Pancreas (tissue), 10 donors: ENCODE measurements around the gene HLA-G. TPM values are rescaled to one million over a fixed set of nuclear protein-coding genes. Genes with fewer than 3 reads are reported as not detected.
"Not testable (repeated sequence)": the region's sequence is repeated elsewhere in the genome, so short reads cannot be mapped to it uniquely, and the experiment has no call there.

ENCODE experiments used
- ATAC-seq, 4 donors: fragments of 200-7000 bp; cut with Tn5 transposase; one replicate each; pipeline versions ENCODE4 v1.8.0 to v1.9.1; 2020; ENCODE audit warnings: mild to moderate bottlenecking in 4 of 4, moderate library complexity in 4 of 4
- DNase-seq, 6 donors: peaks; one replicate each; pipeline ENCODE4 v3.0.0-alpha.2; 2020
- FAIRE-seq: peaks from 2 replicates; lab custom pipeline; 2012; peaks lifted over from hg19 to GRCh38; lab: Jason Lieb, UNC
- H3K27ac ChIP-seq, 4 donors: fragments of 200-600 bp; sonication (generic); 1 replicate in 3 of 4; 2 replicates in 1 of 4; pipeline versions ENCODE4 v1.5.0 to v1.8.0; 2020
- H3K27me3 ChIP-seq, 4 donors: fragments of 200-600 bp; one replicate each; pipeline ENCODE4 v1.8.0; 2021
- H3K36me3 ChIP-seq, 3 donors: fragments of 200-600 bp; sonication (generic) in 1 of 3; one replicate each; pipeline versions ENCODE4 v1.5.0 to v1.8.0; 2020 to 2021
- H3K4me1 ChIP-seq, 3 donors: fragments of 200-600 bp; one replicate each; pipeline ENCODE4 v1.8.0; 2021
- H3K4me3 ChIP-seq, 4 donors: fragments of 200-600 bp; sonication (generic) in 2 of 4; one replicate each; pipeline versions ENCODE4 v1.5.0 to v1.8.0; 2020 to 2021
- H3K9me3 ChIP-seq, 4 donors: fragments of 200-600 bp; one replicate each; pipeline ENCODE4 v1.8.0; 2021
- WGBS, 2 donors: extraction: QIAGEN DNeasy Blood & Tissue Kit; methylation state at CpG; one replicate each; pipeline ENCODE4 v1.1.7; 2013; 5-methylcytosine and 5-hydroxymethylcytosine counted together
- intact Hi-C, 3 donors: fragments of 100-400 bp; cut with DNase I; formaldehyde crosslinking; loops; one replicate each; pipeline versions ENCODE4 v1.11.1 to v1.14.2; 2022
- polyA plus RNA-seq, 2 donors: library from polyadenylated mRNA; stranded (reverse); fragments of 200-250 nt; gene quantifications; one replicate each; pipeline ENCODE4 v1.2.3, GENCODE V29; 2013
- total RNA-seq, 6 donors: library from RNA; stranded (reverse); fragmentation: NEBNext Ultra II Directional in 4 of 6; extraction: Animal tissue kit (Norgen Biotek cat#: 25700) in 4 of 6; gene quantifications; one replicate each; pipeline versions ENCODE4 v1.2.1 to v1.2.4, GENCODE V29; 2021 to 2023
- TF ChIP-seq, protein P1 (sequence below), 4 donors: fragments of 200-600 bp; sonication (generic) in 3 of 4; IDR thresholded peaks; one replicate each; pipeline versions ENCODE4 v1.5.0 to v1.8.0; 2021; ENCODE audit warnings: antibody characterized with exemption in 4 of 4
- donor health status: healthy with polysubstance abuse.
- donor health status: DM: no; HTN: no; CAD: no; lungs with moderate emphysema.
- donor health status: DM: no; HTN: no; CAD: no.
- donor health status: control.
- donor health status: control.
- donor health status: Bipolar disorder and iron deficiency.
- donor health status: DM: yes; HTN: yes; CAD: no.
- donor health status: DM: no; HTN: no; CAD: no.
- donor health status: DM: no; HTN: no; CAD: no.
- donor health status: DM: yes; HTN: yes; CAD: no.

The HLA-G gene
- total and polyA plus RNA-seq, 8 donors = 0.12 to 0.52 (median 0.25) TPM; not detected in 2

DNA sequence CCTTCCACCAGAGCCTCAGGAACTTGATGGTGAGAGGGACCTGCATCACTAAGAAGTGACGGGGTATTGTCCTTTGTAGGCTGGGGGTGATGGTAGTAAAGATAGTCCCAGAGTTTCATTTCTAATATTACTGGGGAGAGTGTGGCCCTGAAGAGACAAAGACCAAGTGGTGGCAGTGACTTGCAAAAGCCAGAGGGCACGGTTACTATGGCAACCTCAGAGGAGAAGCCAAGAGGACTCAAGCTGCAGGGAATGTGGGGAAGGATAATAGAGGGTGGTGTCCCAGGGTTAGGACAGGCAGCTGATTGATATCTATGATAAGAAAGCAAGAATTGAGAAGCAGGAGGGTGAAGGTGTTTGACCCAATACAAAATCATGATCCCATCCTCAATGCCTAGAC is 42.5 kb downstream of the HLA-G start:
- no peaks in the 10 kb centered on the region for H3K9me3 ChIP-seq
- FAIRE-seq (no peak), ATAC-seq (no peak), DNase-seq (no peak)
- 31 to 77% methylated on average over 2 of the region's 2 CpGs for WGBS, 2 donors
- no peak overlapping the region for H3K4me3 ChIP-seq
- H3K27me3 ChIP-seq = no peaks in the 10 kb centered on the region
- H3K36me3 ChIP-seq = no peaks in the 10 kb centered on the region
- intact Hi-C loops = no loop called here
- H3K4me1 ChIP-seq = no peaks in the 10 kb centered on the region
- TF ChIP-seq, protein P1, sequence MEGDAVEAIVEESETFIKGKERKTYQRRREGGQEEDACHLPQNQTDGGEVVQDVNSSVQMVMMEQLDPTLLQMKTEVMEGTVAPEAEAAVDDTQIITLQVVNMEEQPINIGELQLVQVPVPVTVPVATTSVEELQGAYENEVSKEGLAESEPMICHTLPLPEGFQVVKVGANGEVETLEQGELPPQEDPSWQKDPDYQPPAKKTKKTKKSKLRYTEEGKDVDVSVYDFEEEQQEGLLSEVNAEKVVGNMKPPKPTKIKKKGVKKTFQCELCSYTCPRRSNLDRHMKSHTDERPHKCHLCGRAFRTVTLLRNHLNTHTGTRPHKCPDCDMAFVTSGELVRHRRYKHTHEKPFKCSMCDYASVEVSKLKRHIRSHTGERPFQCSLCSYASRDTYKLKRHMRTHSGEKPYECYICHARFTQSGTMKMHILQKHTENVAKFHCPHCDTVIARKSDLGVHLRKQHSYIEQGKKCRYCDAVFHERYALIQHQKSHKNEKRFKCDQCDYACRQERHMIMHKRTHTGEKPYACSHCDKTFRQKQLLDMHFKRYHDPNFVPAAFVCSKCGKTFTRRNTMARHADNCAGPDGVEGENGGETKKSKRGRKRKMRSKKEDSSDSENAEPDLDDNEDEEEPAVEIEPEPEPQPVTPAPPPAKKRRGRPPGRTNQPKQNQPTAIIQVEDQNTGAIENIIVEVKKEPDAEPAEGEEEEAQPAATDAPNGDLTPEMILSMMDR (IDR thresholded peaks at IDR 0.05) = no peak
- no peak overlapping the region for H3K27ac ChIP-seq

DNA sequence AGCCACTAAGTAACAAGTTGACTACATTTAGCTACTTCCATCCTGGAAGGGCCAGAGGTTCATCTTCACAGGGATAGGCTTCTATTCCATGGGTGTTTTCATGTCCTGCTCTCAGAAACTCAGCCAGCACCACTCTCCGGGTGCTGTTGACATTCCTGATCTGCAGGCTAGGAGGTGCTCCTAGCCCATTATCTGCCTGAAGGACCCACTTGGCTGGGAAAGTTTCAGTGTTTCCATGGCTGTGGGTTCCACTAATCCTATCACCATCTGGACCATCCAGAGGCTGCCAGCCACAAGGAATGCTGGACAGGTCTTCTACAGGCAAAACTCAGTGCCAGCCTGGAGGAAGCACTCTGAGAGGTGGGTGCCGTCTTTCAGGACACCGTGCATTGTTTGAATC is 45.2 kb downstream of the HLA-G start:
- intact Hi-C loops = no loop called here
- no peaks in the 10 kb centered on the region for H3K36me3 ChIP-seq
- H3K27ac ChIP-seq = no peak overlapping the region
- TF ChIP-seq, protein P1 (IDR thresholded peaks at IDR 0.05) = no peak
- no peaks in the 10 kb centered on the region for H3K4me1 ChIP-seq
- WGBS, 2 donors = 26 to 77% methylated on average over 3 of the region's 3 CpGs
- H3K4me3 ChIP-seq = no peak overlapping the region
- ATAC-seq (no peak), DNase-seq (no peak), FAIRE-seq (no peak)
- H3K27me3 ChIP-seq = no peaks in the 10 kb centered on the region
- no peaks in the 10 kb centered on the region for H3K9me3 ChIP-seq

DNA sequence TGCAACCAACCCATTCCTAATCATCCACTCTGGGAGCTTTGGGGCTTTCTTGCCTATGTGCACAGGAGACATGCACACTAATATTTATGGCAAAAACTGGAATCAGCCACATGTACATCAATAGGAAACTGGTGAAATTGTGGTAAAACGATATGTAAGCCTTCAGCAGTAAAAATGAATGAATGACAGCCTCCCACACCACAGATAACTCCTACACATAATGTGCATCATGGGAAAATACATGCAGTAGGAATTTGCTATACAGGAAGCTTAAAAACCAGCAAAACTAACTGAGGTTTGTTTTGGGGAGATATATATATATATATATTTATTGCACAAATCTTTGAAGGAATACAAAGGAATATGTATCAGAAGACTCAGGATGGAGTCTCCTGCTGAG is 47.6 kb downstream of the HLA-G start:
- FAIRE-seq (no peak), ATAC-seq (no peak), DNase-seq (no peak)
- no peaks in the 10 kb centered on the region for H3K36me3 ChIP-seq
- no peaks in the 10 kb centered on the region for H3K4me1 ChIP-seq
- 72 to 91% methylated on average over 1 of the region's 1 CpG for WGBS, 2 donors
- H3K27ac ChIP-seq = no peak overlapping the region
- H3K9me3 ChIP-seq = no peaks in the 10 kb centered on the region
- intact Hi-C loops = no loop called here
- TF ChIP-seq, protein P1 (IDR thresholded peaks at IDR 0.05) = no peak
- no peaks in the 10 kb centered on the region for H3K27me3 ChIP-seq
- no peak overlapping the region for H3K4me3 ChIP-seq

DNA sequence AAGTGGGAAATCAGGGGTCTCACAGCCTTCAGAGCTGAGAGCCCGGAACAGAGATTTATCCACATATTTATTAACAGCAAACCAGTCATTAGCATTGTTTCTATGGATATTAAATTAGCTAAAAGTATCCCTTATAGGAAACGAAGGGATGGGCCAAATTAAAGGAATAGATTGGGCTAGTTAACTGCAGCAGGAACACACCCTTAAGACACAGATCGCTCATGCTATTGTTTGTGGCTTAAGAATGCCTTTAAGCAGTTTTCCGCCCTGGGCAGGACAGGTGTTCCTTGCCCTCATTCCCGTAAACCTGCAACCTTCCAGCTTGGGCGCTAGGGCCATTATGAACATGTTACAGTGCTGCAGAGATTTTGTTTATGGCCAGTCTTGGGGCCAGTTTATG is 48.1 kb downstream of the HLA-G start:
- DNase-seq, H3K27ac ChIP-seq, H3K36me3 ChIP-seq, H3K4me1 ChIP-seq, ATAC-seq, H3K4me3 ChIP-seq, FAIRE-seq, intact Hi-C loops, H3K27me3 ChIP-seq, H3K9me3 ChIP-seq: not testable (repeated sequence)
- 74% methylated on average over 6 of the region's 6 CpGs; no CpG with 5 or more reads in 1 of the 2 donors for WGBS, 2 donors

Other genes with a start within 250 kb of the HLA-G start
- gene OR2H2, start 242.7 kb upstream of the HLA-G start, total RNA-seq = not detected
- gene OR2H2, start 242.7 kb upstream of the HLA-G start, polyA plus RNA-seq = not detected
- 10 to 100 TPM in 1 of 6 donors, 1 to 10 TPM in 5; 5.2 to 21.1 (median 7.5) TPM for gene GABBR1, start 194.6 kb upstream of the HLA-G start, total RNA-seq
- 10 to 100 TPM; 24.1 to 26.7 TPM for gene GABBR1, start 194.6 kb upstream of the HLA-G start, polyA plus RNA-seq
- gene MOG, start 170.7 kb upstream of the HLA-G start, total RNA-seq = not detected
- gene MOG, start 170.7 kb upstream of the HLA-G start, polyA plus RNA-seq = not detected
- under 1 TPM in 2 of 6 donors, not detected in 4; 0.09 to 0.12 TPM for gene ZFP57, start 146.7 kb upstream of the HLA-G start, total RNA-seq
- 1 to 10 TPM in 1 of 2 donors, not detected in 1; 1.1 TPM for gene ZFP57, start 146.7 kb upstream of the HLA-G start, polyA plus RNA-seq
- gene HLA-F, start 104.4 kb upstream of the HLA-G start, total RNA-seq = 10 to 100 TPM in 4 of 6 donors, 1 to 10 TPM in 2; 6.1 to 33.8 (median 12.7) TPM
- gene HLA-F, start 104.4 kb upstream of the HLA-G start, polyA plus RNA-seq = 10 to 100 TPM; 30.1 to 72.6 TPM
- 100 to 1,000 TPM in 2 of 6 donors, 10 to 100 TPM in 4; 63.7 to 374 (median 79.2) TPM for gene HLA-A, start 114.7 kb downstream of the HLA-G start, total RNA-seq
- gene HLA-A, start 114.7 kb downstream of the HLA-G start, polyA plus RNA-seq = 100 to 1,000 TPM; 220 to 350 TPM
- gene POLR1H, start 233.4 kb downstream of the HLA-G start, total RNA-seq = 10 to 100 TPM; 12.5 to 19.3 (median 13.5) TPM
- 10 to 100 TPM; 20.7 to 29.8 TPM for gene POLR1H, start 233.4 kb downstream of the HLA-G start, polyA plus RNA-seq
- gene PPP1R11, start 239.4 kb downstream of the HLA-G start, total RNA-seq = 10 to 100 TPM; 17.9 to 35.6 (median 23.8) TPM
- 10 to 100 TPM; 20.8 to 36.9 TPM for gene PPP1R11, start 239.4 kb downstream of the HLA-G start, polyA plus RNA-seq
- 1 to 10 TPM in 3 of 6 donors, under 1 TPM in 3; 0.18 to 1.3 (median 0.78) TPM for gene RNF39, start 247.9 kb downstream of the HLA-G start, total RNA-seq
- gene RNF39, start 247.9 kb downstream of the HLA-G start, polyA plus RNA-seq = under 1 TPM; 0.38 to 0.54 TPM